Right hindlimb (tissue), 1 donor: Measurements from ENCODE around the gene FIBIN.
"Not testable (repeated sequence)": the region's sequence is repeated elsewhere in the genome, so short reads cannot be mapped to it uniquely, and the experiment has no call there.

Experiments
- DNase-seq: peaks from one replicate; pipeline ENCODE4 v3.0.0-alpha.2; 2018

FIBIN gene

DNA sequence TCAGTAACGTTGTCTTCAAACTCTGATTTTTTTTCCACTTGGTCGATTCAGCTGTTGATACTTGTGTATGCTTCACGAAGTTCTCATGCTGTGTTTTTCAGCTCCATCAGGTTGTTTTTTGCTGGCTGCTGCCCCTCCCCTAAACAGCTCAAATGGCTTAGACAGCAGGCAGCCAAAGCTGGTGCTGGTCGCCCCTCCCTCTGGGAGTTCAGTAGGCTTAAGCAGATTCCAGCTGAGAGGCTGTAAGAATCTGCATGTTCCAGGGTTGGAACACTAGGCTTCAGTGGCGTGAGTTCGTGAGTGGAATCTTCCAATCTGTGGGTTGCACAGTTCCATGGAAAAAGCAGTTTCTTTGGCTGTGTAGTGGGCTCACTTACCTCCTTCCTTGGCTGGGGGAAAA, 10.3 kb upstream of the FIBIN start:
- DNase-seq: no peak

DNA sequence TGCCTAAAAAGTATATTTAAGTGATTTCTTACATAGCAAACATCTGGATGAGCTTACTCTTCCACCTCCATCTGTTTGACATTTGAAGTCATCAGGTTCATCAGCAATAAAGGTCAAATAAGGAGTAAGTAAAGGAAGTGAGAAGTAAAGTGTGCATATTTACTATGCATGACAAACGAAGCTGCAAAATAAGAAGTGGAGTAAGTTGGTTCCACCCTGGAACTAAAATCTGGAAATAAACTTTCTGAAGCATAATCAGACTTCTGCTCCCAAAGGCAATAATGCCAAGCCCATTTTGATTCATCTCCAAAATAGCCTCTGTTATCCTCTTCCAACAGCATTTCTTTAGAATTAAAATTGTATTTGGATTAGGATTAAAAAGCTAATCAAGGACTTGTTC, 8.4 kb upstream of the FIBIN start:
- no peak for DNase-seq

GRCh38 chr11:26985943-26986342, 8.0 kb upstream of the FIBIN start:
- DNase-seq: no peak

GRCh38 chr11:26987272-26987671, 6.6 kb upstream of the FIBIN start:
- DNase-seq: no peak

- no peak for DNase-seq
Observed at GRCh38 chr11:26987731-26988130, 6.2 kb upstream of the FIBIN start.

- no peak for DNase-seq
Observed at GRCh38 chr11:26992031-26992541, 1.8 kb upstream of the FIBIN start.

GRCh38 chr11:26994631-26995095, 751 bp downstream of the FIBIN start:
- peak; percentile 67 for DNase-seq

GRCh38 chr11:26995701-26996460, 2.0 kb downstream of the FIBIN start:
- DNase-seq: no peak

GRCh38 chr11:26997378-26997777, 3.5 kb downstream of the FIBIN start:
- DNase-seq: peak; percentile 32

DNA sequence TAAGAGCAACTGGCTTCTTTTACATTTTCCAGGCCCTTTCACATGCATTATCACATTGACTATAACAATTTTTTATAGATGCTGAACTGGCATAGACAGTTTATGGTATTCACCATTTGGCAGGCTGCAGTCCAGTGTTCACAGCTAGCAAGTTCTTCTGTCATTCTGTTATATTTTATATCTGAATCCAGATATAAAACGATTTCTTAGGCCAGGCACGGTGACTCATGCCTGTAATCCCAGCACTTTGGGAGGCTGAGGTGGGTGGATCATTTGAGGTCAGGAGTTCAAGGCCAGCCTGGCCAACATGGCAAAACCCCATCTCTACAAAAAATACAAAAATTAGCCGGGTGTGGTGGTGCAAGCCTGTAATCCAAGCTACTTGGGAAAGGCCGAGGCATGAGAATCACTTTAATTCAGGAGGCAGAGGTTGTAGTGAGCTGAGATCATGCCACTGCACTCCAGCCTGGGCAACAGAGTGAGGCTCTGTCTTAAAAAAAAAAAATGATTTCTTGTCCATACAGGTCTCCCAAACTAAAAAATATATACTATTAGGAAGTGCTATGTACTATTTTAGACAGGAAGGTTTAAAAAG, 7.3 kb downstream of the FIBIN start:
- not testable (repeated sequence) for DNase-seq

DNA sequence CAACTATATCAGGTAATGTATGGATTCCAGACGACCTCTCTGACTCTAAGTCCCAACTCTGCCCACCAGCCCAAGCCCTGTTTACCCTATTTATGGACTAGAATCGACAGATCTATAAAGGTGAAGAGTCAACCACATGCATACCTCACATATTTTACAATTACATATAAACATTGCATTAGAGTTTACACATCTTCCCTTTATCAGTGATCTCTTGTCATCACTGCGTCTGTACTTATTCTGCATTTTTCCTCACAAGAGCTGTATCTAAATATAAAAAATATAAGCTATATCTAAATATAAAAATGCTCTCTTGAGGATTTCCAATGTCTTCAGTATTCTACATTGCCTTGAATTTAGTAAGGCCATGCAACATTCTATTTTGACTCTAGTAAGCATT, 8.5 kb downstream of the FIBIN start:
- no peak for DNase-seq

DNA sequence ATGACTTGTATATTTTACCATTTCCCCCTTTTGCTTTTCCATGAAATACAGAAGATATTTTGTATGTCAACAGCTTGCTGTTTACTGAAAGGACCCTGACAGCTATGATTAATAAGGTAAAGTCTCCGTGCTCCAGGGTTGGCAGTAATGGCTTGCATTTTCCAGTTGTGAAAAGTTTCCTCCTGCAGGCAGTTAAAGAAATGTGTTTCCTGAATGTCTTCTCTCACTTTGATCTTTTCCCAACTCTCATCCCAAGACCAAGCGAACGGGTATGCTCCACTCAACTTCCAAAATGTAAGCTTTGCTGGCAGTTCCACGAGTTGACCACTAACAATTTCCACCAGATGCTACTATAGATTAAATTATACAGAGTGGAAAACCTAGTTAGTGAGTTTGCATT, 8.9 kb downstream of the FIBIN start:
- DNase-seq: no peak

- DNase-seq: no peak
Observed at GRCh38 chr11:27004103-27004502, 10.2 kb downstream of the FIBIN start.

GRCh38 chr11:27008811-27009535, 15.1 kb downstream of the FIBIN start:
- no peak for DNase-seq

DNA sequence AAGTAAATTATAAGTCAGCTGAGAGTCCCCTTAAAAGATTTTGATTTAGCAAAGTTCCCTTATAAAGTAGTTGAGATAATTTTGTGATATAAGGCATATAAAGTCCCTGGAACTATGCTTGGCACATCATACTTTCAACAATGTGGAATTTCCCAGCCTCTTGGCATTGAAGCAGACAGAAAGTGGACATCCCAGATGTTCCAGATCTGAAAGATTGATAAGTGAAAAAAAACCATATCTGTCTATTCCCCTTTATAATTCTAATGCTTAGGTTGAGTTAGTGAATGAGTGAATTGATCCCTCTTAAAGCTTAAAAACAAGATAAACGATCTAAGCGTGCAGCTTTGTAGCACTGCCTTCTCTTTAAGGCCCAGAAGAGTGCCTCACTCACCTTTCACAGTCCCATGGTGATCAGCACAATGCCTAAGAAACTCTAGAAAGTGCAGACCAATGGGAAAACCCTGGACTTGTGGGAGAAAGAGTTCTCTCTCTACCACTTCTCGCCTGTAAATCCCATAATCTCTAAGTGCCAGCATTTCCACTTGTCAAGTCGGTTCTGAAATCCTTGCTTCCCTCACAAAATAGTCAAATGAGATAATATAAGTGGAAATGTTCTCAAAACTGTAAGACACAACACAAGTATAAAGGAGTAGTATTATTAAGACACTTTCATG, 17.8 kb downstream of the FIBIN start:
- no peak for DNase-seq

GRCh38 chr11:27012234-27012921, 18.5 kb downstream of the FIBIN start:
- peak; percentile 76 for DNase-seq

DNA sequence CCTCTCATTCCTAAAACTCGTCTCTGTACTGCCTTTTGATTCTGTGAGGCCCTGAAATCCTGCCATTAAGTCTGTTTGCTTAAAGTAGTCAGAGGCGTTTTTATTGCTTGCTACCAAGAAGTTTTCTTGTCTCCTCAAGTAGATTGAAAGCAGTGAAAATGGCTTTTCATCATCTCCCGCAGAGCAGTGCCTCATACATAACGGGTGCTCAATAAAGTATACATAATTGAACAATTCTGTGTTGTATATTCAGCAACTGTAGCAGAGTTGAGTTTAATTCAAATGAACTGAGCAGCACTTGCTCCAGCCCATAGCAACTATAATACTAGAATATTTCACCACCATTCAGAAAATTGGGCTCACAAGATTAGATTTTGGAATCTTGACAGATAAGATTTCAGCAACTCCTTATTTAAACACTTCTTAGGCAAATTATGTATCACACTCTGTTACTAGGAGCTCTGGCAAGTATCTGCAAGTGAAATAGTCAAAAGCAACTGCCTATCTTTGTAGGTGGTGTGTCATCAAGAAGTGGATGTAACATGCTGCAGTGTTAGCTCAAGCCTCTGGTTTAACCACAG, 20.0 kb downstream of the FIBIN start:
- DNase-seq: no peak

DNA sequence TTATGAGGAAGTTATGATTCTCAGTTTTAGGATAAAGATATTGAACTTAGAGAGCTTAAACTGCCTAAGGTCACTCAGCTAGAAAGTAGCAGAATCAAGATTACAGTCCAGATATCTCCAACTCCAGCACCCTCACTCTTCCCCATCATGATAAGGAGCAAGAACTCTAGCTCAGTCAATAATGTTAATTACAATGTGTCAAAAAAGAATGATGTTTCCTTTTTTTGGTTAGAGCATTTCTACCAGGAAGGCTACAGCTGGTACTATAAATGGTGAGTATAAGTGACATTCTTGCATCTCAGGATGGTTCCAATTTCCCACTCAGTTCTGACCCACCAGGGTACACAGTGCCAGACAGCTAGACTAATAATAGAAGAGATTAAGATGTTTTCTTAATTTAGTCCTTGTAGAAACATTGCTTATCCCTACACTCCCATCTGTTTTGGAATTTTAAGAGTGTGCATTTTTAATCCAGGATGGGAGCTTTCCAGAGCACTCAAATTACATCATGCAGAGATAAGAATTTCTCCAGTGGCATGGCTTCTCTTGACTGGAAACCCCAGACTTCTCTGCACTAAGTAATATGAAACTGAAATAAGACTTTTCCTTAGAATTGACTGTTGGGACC, 25.1 kb downstream of the FIBIN start:
- DNase-seq: no peak

DNA sequence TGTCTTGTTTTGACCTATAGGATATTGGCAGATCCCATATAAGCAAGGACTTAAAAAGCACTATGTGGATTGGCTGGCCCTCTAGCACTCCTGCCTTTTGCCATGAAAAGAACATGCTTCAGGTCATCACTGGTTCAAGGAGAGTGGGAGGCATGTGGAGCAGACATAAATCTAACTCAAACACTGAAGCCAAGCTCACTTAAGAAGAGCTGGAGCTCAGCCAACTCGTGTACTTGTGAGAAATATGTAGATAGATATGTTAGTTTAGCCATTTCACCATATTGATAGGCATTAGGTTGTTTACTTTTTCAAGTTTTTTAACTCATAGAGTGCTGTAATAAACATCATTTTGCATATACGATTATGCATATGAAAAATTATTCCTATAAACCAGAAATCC, 26.8 kb downstream of the FIBIN start:
- DNase-seq: no peak

DNA sequence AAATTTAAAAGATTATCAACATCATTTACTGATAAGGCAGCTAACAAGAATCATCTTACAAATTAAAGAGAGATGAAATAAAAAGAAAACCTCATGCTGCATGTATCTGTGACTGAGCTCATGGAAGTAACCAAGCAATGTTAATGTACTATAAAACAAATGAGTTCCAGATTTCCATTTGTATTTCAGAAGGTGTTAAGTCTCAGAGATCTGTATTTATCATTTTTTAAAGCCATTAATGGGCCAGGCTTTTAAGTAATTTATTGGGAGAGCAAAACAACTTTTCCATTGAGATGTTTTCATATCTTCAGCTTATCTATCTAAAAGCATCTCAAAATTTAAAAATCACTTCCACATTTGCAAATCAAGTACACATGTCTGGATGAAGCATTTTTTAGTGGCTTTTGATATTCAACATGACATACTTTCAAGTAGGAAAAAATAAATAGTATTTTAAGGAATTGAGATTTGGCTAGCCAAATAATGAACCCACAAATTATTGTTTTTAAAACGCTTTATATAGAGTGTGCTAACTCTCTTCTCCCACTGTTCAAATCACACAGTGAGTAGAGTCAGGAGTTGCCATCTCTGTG, 28.8 kb downstream of the FIBIN start:
- no peak for DNase-seq

GRCh38 chr11:27024865-27025264, 31.0 kb downstream of the FIBIN start:
- no peak for DNase-seq
